Measurements from ENCODE around the gene BMP10.

Gene BMP10

DNA sequence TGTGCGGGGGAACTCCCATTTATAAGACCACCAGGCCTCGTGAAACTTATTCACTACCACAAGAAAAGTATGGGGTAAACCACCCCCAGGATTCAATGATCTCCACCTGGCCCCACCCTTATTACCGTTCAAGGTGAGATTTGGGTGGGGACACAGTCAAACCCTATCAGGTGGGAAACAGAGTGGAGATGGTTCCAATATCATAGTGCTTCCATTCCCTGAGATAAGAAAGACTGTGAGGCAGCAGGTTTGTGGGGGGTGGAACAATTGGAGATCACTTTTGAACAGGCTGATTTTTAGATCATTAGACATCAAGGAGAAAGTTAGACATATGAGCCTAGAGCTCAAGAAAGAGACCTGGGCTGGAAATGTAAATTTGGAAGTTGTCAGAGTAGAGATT lies 42.2 kb upstream of the BMP10 start:
- TF ChIP-seq, protein P1, sequence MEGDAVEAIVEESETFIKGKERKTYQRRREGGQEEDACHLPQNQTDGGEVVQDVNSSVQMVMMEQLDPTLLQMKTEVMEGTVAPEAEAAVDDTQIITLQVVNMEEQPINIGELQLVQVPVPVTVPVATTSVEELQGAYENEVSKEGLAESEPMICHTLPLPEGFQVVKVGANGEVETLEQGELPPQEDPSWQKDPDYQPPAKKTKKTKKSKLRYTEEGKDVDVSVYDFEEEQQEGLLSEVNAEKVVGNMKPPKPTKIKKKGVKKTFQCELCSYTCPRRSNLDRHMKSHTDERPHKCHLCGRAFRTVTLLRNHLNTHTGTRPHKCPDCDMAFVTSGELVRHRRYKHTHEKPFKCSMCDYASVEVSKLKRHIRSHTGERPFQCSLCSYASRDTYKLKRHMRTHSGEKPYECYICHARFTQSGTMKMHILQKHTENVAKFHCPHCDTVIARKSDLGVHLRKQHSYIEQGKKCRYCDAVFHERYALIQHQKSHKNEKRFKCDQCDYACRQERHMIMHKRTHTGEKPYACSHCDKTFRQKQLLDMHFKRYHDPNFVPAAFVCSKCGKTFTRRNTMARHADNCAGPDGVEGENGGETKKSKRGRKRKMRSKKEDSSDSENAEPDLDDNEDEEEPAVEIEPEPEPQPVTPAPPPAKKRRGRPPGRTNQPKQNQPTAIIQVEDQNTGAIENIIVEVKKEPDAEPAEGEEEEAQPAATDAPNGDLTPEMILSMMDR (IDR thresholded peaks at IDR 0.05; ENCODE audit: insufficient read depth, low read depth, low read length, missing control alignments) = no peak
- DNase-seq (ENCODE audit: low read depth) = no peak
- H3K4me3 ChIP-seq (ENCODE audit: low read length) = no peak overlapping the region

DNA sequence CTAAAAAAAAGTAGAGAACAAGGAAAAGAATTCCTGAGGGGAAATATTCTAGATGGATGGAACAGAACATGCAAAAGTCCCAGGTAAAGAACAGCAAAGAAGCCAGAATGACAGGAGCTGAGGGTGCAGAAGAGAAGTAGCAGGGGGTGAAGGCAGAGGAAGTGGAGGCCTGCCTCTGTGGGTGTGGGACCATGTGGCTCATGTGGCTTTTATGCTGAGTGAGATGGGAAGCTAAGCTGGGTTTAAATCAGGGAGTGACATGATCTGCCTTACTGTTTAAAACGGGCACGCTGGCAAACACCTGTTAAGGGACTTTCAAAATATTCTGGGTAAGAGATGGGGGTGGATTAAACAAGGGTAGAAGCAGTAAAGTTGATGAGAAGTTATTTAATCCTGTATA lies 41.5 kb upstream of the BMP10 start:
- DNase-seq (ENCODE audit: low read depth) = no peak
- H3K4me3 ChIP-seq (ENCODE audit: low read length) = no peak overlapping the region
- TF ChIP-seq, protein P1 (IDR thresholded peaks at IDR 0.05; ENCODE audit: insufficient read depth, low read depth, low read length, missing control alignments) = no peak

GRCh38 chr2:68912111-68912510 lies 40.9 kb upstream of the BMP10 start:
- H3K4me3 ChIP-seq (ENCODE audit: low read length) = no peak overlapping the region
- TF ChIP-seq, protein P1 (IDR thresholded peaks at IDR 0.05; ENCODE audit: insufficient read depth, low read depth, low read length, missing control alignments) = no peak
- no peak for DNase-seq (ENCODE audit: low read depth)

- H3K4me3 ChIP-seq (ENCODE audit: low read length) = no peak overlapping the region
- DNase-seq (ENCODE audit: low read depth) = no peak
- TF ChIP-seq, protein P1 (IDR thresholded peaks at IDR 0.05; ENCODE audit: insufficient read depth, low read depth, low read length, missing control alignments) = no peak
Observed at GRCh38 chr2:68911709-68912108, 40.5 kb upstream of the BMP10 start.

DNA sequence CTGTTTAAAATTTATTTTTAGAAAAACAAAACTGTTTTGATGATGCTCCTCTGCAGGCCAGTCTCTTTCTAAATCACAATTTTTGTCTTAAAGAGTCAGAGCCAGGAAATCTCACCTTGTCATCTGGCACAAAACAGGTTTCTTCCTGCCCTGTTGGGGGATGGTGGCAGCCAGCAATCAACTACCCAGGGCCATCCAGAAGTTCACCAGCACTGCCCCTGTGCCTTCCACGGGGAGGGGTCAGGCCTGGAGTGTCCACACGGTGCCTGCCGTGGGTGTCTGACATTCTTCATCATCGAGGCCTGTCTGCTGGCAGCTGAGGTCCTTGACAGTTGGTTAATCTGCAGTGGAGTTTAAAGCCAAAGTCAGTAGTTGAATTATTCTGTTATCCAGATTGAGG lies 40.0 kb upstream of the BMP10 start:
- TF ChIP-seq, protein P1 (IDR thresholded peaks at IDR 0.05; ENCODE audit: insufficient read depth, low read depth, low read length, missing control alignments) = no peak
- peak; percentile 43 for DNase-seq (ENCODE audit: low read depth)
- no peak overlapping the region for H3K4me3 ChIP-seq (ENCODE audit: low read length)

GRCh38 chr2:68909793-68910674 lies 38.8 kb upstream of the BMP10 start:
- TF ChIP-seq, protein P1 (IDR thresholded peaks at IDR 0.05; ENCODE audit: insufficient read depth, low read depth, low read length, missing control alignments) = peak; percentile 97
- peak; percentile 79 for DNase-seq (ENCODE audit: low read depth)
- no peak overlapping the region for H3K4me3 ChIP-seq (ENCODE audit: low read length)

Data from epithelial cell of esophagus (primary cell).